ENCODE measurements around the gene METTL1. TPM values are rescaled to one million over a fixed set of nuclear protein-coding genes. Genes with fewer than 3 reads are reported as not detected.

The METTL1 gene
- total and polyA plus RNA-seq, 2 experiments from 2014 or later = 18.9 to 39.5 TPM

GRCh38 chr12:57741413-57741789 is 30.5 kb downstream of the METTL1 start (continued):
- TF ChIP-seq REST (IDR thresholded peaks at IDR 0.05; ENCODE audit: unreplicated experiment) (no peak), POLR2AphosphoS5 (IDR thresholded peaks at IDR 0.05; ENCODE audit: low read depth) (no peak), EZH2 (IDR thresholded peaks at IDR 0.05; ENCODE audit: low read depth, unreplicated experiment) (no peak), STAT1 (IDR thresholded peaks at IDR 0.05; ENCODE audit: unreplicated experiment) (no peak), NANOG (IDR thresholded peaks at IDR 0.05; ENCODE audit: borderline replicate concordance) (no peak), CTCF (conservative IDR thresholded peaks at IDR 0.05; ENCODE audit: low read depth in 2 of 2) (no peak)

GRCh38 chr12:57740656-57741412 is 31.1 kb downstream of the METTL1 start:
- H3K27ac ChIP-seq (ENCODE audit: low read depth) = no peak overlapping the region
- Mint-ChIP-seq H3K27me3 (ENCODE audit: insufficient read depth, low read depth, poor library complexity) (peaks cover 71% of the 10 kb centered on the region), H3K9me3 (peaks cover 2% of the 10 kb centered on the region), H3K36me3 (ENCODE audit: low read depth) (peaks cover 2% of the 10 kb centered on the region; the same call in 2 of the 3 replicates), H3K27ac (no peak overlapping the region), H3K4me3 (no peak overlapping the region; the same call in 2 of the 3 replicates), H3K4me1 (peaks cover 30% of the 10 kb centered on the region)
- H3K79me2 ChIP-seq (replicated peaks; ENCODE audit: insufficient read depth) = no peaks in the 10 kb centered on the region
- H3K4me2 ChIP-seq = no peak overlapping the region
- H3F3A ChIP-seq (replicated peaks; ENCODE audit: low read depth) = peaks cover 16% of the 10 kb centered on the region
- DNase-seq (ENCODE audit: low spot score) = no peak
- no peak for ATAC-seq
- H4K20me1 ChIP-seq (replicated peaks; ENCODE audit: insufficient read depth) = no peaks in the 10 kb centered on the region
- H3K9me2 ChIP-seq (ENCODE audit: insufficient read depth) = no peaks in the 10 kb centered on the region
- H3K36me3 ChIP-seq (ENCODE audit: insufficient read depth) = no peaks in the 10 kb centered on the region
- TF ChIP-seq POLR2AphosphoS5 (IDR thresholded peaks at IDR 0.05; ENCODE audit: low read depth) (no peak), CTCF (conservative IDR thresholded peaks at IDR 0.05; ENCODE audit: low read depth in 2 of 2) (no peak), JUNB (IDR thresholded peaks at IDR 0.05; ENCODE audit: unreplicated experiment) (no peak), EZH2 (IDR thresholded peaks at IDR 0.05; ENCODE audit: low read depth, unreplicated experiment) (no peak), NANOG (IDR thresholded peaks at IDR 0.05; ENCODE audit: borderline replicate concordance) (no peak)
- no peak overlapping the region for H3K4me3 ChIP-seq
- H3K27me3 ChIP-seq (ENCODE audit: insufficient read depth) = peaks cover 81% of the 10 kb centered on the region
- H3K4me1 ChIP-seq (ENCODE audit: insufficient read depth) = peaks cover 15% of the 10 kb centered on the region
- no peak overlapping the region for H2AFZ ChIP-seq
